CD4-positive, alpha-beta T cell treated with Interleukin-6 at 100 ng/mL for 8 hours (primary cell): Measurements from ENCODE around the gene ESM1.
"Not testable (repeated sequence)": the region's sequence is repeated elsewhere in the genome, so short reads cannot be mapped to it uniquely, and the experiment has no call there.

Experiments
- DNase-seq: peaks from one replicate; pipeline ENCODE4 v3.0.0-alpha.2; 2020; ENCODE audit warnings: mixed read lengths, low spot score

The ESM1 gene

GRCh38 chr5:54985301-54986268, at the start of gene ESM1:
Gene ESM1, minus strand, starts transcription at chr5:54985593. Its CDS starts 76 bp downstream, at chr5:54985517.
- DNase-seq: no peak

GRCh38 chr5:55033568-55033967, 48.2 kb upstream of the ESM1 start:
- DNase-seq: no peak

- DNase-seq: no peak
These were observed 46.1 kb upstream of the ESM1 start for GRCh38 chr5:55031492-55031891.

- DNase-seq: no peak
These were observed 45.4 kb upstream of the ESM1 start for GRCh38 chr5:55030676-55031369.

- DNase-seq: no peak
These were observed 44.8 kb upstream of the ESM1 start for GRCh38 chr5:55030220-55030619.

- DNase-seq: peak; percentile 57
These were observed 42.2 kb upstream of the ESM1 start for GRCh38 chr5:55027595-55027994.

GRCh38 chr5:55022450-55022849, 37.1 kb upstream of the ESM1 start:
- DNase-seq: peak; percentile 40

GRCh38 chr5:55021821-55022220, 36.4 kb upstream of the ESM1 start:
- DNase-seq: no peak

- DNase-seq: no peak
These were observed 36.0 kb upstream of the ESM1 start for GRCh38 chr5:55021410-55021809.

GRCh38 chr5:55010149-55010548, 24.8 kb upstream of the ESM1 start:
- not testable (repeated sequence) for DNase-seq

GRCh38 chr5:55004729-55005128, 19.3 kb upstream of the ESM1 start:
- no peak for DNase-seq

- DNase-seq: no peak
These were observed 18.2 kb upstream of the ESM1 start for GRCh38 chr5:55003432-55004065.

GRCh38 chr5:55002166-55002565, 16.8 kb upstream of the ESM1 start:
- not testable (repeated sequence) for DNase-seq

- no peak for DNase-seq
These were observed 11.7 kb upstream of the ESM1 start for GRCh38 chr5:54997081-54997480.

- DNase-seq: no peak
These were observed 11.1 kb upstream of the ESM1 start for GRCh38 chr5:54996466-54996865.

GRCh38 chr5:54995168-54995567, 9.8 kb upstream of the ESM1 start:
- no peak for DNase-seq

GRCh38 chr5:54994628-54995027, 9.2 kb upstream of the ESM1 start:
- no peak for DNase-seq

- no peak for DNase-seq
These were observed 7.9 kb upstream of the ESM1 start for GRCh38 chr5:54993318-54993717.

- no peak for DNase-seq
These were observed 6.0 kb upstream of the ESM1 start for GRCh38 chr5:54991416-54991815.

- DNase-seq: no peak
These were observed 5.5 kb upstream of the ESM1 start for GRCh38 chr5:54990841-54991258.

- DNase-seq: peak; percentile 21
These were observed 3.4 kb upstream of the ESM1 start for GRCh38 chr5:54988817-54989216.

GRCh38 chr5:54988218-54988617, 2.8 kb upstream of the ESM1 start:
- no peak for DNase-seq

GRCh38 chr5:54986269-54986654, 869 bp upstream of the ESM1 start:
- no peak for DNase-seq
